ENCODE results near the gene WSB2.
A peak's percentile ranks its signal among the peaks of the same experiment; 100 is the strongest.
"Not testable (repeated sequence)": the region's sequence is repeated elsewhere in the genome, so short reads cannot be mapped to it uniquely, and the experiment has no call there.

WSB2 gene

DNA sequence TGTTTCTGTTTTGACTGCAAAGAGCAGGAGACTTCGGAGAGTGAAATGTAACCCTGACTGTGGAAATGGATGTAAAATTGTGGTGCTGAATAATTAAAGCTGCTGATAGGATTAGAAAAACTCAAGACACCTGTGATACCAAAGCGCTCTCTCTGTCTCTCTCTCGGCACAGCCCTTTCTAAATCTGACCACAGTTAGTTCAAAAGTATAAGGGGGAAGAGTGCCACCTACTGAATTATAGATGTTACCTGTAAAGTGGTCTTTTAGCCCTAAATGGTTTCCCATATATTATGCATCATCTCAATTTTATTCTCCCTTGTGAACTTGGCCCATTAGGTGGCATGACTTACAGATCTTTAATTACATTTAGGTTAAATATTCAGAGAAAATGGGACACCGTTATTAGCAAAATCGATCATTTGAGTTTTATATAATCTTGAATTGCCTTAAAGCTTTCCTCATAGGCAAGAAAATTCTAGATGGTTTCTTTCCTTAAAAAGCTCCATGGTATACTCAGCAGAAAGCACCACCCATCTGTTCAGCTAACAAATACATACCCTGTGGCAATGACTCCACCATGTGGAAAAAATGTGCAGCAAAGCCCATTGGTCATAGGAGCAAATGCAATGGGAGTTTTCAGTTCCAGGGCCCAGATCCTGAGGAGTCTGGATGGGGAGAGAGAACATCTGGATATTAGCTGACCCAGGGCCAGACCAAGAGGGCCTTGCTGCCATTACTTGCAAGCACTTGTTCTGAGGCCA lies 26.4 kb downstream of the WSB2 start:
- no peak for DNase-seq (ENCODE audit: low read depth)

DNA sequence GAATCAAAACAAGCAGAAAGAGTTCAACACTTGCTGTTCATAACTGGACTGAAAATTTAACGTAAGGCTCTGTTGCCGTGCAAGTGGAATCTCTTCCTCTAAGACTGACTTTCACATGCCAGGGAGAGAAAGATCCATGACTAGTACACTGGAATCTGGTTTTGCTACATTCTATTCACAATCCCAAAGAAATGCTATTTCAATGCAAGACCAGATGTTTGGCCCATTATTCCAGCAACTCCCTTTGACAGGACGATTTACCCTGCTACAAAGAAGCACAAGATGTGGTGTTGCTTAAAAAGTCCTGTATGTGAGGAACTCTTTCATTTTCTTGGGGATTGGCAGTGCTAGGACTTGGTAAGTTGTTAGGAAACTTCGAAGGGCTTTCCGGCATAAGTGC lies 27.1 kb downstream of the WSB2 start:
- DNase-seq (ENCODE audit: low read depth) = no peak

DNA sequence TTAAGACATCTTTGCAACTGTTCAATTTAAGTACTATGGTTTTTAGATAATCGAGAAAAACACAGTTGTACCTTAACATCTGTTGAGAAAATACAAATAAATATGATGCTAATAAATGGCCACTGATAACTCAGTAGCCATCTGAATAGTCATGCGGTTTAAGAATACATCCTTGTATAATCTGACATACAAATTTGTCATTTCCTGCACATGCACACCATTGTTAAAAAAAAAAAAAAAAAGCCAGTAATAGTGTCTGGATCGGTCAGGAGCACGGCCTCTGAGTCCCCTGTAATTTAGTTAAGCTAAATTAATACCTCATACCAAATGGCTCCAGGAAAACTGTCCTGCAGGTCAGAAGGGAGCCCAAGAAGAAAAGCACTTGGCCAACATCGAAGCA lies 27.7 kb downstream of the WSB2 start:
- no peak for DNase-seq (ENCODE audit: low read depth)

DNA sequence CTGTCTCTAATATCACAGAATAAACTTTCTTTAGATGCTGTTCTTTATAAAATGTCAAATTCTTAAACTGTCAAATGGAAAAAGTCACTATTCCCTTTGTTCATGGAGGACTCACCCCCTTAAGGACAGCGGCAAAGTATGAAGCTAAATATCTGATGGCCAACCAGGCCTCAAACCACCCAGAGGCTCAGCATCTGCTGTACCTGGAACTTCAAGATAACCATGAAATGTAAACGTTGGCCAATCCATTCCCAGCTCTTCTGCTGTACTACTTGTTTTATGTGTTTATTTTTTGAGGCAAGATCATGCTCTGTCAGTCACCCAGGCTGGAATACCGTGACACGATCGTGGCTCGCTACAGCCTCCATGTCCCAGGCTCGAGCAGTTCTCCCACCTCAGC lies 28.8 kb downstream of the WSB2 start:
- DNase-seq (ENCODE audit: low read depth) = no peak

DNA sequence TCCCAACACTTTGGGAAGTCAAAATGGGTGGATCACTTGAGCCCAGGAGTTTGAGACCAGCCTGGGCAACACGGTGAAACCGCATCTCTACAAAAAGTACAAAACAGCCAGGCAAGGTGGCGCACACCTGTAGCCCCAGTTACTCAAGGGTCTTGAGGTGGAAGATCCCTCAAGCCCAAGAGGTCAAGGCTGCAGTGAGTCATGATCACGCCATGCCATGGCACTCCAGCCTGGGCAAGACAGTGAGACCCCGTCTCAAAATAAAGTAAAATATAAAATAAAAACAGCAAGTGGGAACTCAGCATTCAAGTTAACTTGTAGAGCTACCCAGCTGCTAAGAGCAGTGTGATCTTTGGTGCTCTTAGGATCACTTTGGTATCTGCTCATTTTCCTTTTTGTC lies 31.8 kb downstream of the WSB2 start:
- no peak for DNase-seq (ENCODE audit: low read depth)

- no peak for DNase-seq (ENCODE audit: low read depth)
Observed at GRCh38 chr12:118025168-118025567, 35.8 kb downstream of the WSB2 start.

DNA sequence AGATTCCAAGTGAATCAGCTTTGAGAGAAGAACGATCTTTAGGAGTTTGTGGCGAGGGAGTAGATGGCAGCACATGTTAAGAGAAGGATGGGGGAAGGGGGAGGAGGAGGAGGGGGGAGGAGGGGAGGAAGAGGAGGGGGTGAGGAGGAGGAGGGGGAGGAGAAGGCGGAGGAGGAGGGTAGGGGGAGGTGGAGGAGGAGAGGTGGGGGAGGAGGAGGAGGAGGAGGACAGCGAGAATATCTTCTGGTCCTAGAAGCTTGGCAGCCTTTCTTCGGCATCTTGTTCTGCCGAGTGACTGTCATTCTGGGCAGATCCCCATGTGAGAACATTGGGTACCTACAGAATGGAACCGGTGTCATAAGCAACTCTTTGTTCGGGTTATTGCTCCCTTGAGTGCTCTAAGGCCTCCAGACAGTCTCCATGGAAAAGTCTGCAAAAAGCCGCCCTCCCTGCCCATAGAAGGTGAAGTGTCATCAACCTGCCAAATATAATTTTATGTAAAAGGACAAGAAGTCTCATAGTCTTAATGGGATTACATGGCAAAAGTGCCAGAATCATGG lies 37.6 kb downstream of the WSB2 start:
- no peak for DNase-seq (ENCODE audit: low read depth)

DNA sequence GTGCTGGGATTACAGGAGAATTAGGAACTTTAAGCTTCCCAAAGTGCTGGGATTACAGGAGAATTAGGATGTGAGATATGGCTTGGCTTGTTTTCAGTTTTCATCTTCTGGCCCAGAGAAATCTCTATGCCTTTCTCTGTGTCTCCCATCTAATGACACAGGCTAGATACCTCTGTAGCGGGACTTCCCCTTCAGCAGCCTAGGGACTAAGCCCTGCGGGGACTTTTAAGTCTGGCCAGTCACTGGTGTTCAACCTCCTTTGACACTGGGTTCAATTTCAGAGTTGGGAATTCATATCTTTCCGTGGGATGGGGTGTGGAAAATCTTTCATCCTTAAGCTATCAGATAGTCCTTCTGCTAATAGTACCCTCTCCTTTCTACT lies 38.3 kb downstream of the WSB2 start:
- no peak for DNase-seq (ENCODE audit: low read depth)

- DNase-seq (ENCODE audit: low read depth) = not testable (repeated sequence)
Observed at GRCh38 chr12:118022097-118022727, 38.8 kb downstream of the WSB2 start.

DNA sequence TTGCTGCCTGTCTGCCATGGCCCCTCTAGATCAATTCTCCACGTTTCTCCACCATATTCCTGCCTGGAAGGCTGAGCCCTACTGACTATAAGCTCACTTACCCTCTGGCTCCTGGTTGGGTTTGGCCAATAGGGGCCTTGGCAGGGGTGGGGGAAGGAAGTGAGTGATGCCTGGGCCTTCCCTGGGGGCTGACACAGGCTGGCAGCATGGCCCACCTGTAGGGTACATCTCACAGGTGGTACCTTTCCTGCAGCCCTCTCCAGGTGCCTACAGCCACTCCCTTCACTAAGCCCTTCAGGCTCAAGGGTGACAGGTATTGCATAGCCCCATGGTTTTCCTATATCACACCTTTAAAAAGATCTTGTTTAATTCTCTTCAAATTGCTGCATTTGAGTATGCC lies 40.9 kb downstream of the WSB2 start:
- DNase-seq (ENCODE audit: low read depth) = no peak

- DNase-seq (ENCODE audit: low read depth) = no peak
Observed at GRCh38 chr12:118017926-118018325, 43.1 kb downstream of the WSB2 start.

DNA sequence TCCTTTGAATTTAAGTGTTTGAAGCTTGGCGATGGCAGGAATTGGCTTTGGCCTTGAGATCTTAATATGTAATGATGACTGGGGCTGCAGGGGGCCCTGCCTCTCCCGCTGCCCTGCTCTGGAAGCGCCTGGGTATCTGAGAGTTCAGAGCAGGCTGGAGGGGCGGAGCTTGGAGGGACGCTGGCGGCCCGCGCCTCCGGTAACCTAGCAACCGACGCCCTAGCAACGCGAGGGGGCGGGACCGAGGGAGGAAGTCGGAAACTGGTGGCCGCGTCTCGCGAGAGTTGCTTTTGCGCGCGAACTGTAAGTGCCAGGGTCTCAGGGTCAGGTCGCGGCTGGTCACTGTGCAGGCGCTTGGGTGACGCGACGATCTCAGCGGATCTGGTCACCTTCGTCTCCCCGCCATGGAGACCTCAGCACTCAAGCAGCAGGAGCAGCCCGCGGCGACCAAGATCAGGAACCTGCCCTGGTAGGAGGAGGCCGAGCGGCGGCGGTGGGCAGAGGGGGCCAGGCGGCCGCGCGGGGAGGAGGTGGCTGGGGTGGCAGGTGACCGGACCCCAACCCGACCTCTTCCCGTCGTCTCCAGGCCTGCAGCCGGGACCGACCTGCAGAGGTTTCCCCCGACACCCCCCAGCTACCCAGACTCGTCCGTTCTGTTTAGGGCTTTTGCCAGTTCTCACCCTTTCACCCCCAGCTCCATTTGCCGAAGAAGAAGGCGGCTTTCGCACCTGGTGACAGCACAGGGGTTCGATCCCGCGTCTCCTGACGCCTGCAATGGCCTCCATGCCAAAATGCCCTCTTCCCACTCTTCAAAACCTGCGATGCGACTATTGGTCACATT lies 44.3 kb downstream of the WSB2 start, which contains the start of gene RFC5:
Gene RFC5, plus strand, starts transcription at position 280 of the 841 bp plus-strand sequence. Its CDS starts 125 bp downstream, at position 405.
- peak; percentile 98 for DNase-seq (ENCODE audit: low read depth)

DNA sequence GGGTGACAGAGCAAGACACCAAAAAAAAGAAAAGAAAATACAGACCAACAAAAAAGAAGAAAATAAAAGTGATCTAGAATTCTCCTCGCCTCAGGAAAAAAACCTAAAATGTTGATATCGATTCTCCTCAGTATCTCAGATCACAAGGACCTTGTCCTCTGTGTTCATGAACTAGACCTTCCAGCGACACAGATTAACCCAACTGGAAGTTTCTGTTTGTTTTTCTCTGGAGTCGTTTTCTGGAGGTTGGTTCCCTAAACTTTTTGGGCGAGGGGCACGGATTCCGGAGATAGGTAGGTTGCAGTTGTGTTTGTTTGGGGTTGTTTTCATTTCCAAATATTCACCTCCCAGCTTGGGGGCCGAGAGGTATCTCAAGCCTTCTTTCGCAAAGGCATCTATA lies 45.0 kb downstream of the WSB2 start:
- DNase-seq (ENCODE audit: low read depth) = no peak

DNA sequence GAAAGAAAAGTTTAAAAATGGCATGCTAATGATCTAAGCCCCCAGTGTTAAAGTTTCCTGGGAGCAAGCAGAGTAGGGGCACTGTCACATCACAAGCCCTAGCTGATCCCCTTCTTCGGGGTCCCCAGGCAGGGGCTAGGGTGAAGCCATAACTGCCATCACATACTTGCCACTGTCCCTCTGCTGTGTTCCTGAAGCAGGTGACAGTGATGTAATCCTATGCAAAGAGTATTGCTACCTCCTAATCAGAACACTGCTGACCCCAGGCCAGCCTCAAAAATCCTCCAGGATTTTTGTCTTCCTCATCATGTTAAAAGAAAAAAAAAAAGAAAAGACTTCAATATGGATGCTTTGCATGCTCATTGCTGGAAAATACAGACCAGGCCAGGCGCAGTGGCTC lies 45.7 kb downstream of the WSB2 start:
- DNase-seq (ENCODE audit: low read depth) = no peak

DNA sequence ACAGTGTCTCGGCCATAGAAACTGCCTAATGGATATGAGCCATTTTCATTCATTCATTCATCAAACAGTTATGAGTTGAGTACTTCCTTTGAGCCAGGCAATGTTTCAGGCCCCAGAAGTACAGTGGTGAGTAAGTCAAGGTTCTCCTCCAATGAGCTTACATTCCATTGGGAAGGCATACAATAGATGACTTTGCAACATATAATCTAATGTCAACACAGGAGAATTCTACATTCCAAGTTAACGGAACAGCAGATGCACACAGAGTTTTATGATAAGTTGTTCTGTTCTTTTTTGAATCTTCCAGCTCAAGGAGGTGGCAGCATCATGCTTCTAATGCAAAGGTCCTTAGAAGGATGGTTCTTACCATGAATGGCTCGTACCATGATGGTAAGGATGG lies 47.7 kb downstream of the WSB2 start:
- no peak for DNase-seq (ENCODE audit: low read depth)

DNA sequence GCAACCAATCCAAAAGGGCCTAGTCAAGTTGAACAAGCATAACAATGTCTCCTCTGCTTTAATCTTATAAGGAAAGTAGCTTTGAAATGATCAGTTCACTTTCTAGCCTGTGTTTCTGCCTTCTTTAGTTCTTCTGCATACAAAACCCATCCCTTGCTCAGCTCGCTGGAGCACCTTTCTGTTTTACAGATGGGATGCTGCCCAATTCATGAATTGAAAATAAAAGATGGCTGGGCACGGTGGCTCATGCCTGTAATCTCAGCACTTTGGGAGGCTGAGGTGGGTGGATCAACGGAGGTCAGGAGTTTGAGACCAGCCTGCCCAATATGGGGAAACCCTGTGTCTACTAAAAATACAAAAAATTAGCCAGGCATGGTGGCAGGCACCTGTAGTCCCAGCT lies 49.0 kb downstream of the WSB2 start:
- no peak for DNase-seq (ENCODE audit: low read depth)

DNA sequence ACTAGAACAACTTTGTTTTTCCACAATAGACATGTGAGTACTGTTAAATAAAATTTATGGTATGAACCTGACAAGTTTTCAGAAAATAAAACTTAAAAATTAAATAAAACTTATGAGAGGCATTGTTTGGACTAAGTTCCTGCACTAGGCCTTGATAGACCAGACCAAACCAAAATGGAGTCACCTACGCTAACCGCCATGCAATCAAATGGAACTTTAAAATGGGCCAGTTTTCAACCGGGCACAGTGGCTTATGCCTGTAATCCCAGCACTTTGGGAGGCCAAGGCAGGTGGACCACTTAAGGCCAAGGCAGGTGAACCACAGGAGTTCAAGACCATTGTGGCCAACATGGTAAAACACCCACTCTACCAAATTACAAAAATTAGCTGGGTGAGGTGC lies 49.6 kb downstream of the WSB2 start:
- no peak for DNase-seq (ENCODE audit: low read depth)

- no peak for DNase-seq (ENCODE audit: low read depth)
Observed at GRCh38 chr12:118010903-118011302, 50.1 kb downstream of the WSB2 start.

DNA sequence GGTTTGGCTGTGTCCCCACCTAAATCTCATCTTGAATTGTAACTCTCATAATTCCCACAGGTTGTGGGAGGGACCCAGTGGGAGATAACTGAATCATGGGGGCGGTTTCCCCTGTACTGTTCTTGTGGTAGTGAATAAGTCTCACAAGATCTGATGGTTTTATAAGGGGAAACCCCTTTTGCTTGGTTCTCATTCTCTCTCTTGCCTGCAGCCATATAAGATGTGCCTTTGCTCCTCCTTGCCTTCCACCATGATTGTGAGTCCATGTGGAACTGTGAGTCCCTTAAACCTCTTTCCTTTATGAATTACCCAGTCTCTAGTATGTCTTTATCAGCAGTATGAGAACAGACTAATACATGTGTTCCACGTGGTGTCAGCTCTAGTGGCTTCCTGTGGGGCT lies 61.2 kb downstream of the WSB2 start:
- not testable (repeated sequence) for DNase-seq (ENCODE audit: low read depth)

DNA sequence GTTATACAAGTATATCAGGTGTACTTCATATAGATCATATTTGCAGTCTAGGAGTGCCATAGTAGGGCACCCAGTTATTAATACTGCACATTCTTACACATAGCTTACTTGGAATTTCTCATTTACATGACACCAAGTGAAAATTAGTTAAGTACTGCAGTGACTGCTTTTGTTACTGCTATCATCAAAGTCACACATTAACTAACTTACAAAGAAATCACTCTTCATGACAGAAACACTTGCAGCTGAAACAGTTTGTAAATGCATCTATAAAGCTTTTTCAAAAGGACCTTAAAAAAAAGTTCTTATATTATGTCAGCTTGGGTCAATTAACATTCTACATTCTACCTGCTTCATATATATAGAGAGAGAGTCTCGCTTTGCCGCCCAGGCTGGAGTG lies 62.3 kb downstream of the WSB2 start:
- no peak for DNase-seq (ENCODE audit: low read depth)

GRCh38 chr12:117994551-117995438 lies 66.2 kb downstream of the WSB2 start:
- DNase-seq (ENCODE audit: low read depth) = no peak
